Sigmoid colon (tissue), 4 donors: ENCODE results near the gene GRID1.

Source experiments
- CTCF ChIP-seq, 4 experiments: fragments of 450-650 bp in 3 of 4; fragments of 200-600 bp in 1 of 4; IDR thresholded peaks; one replicate each; pipeline ENCODE4 v1.5.1; 2016 to 2019; ENCODE audit warnings: antibody characterized with exemption in 4 of 4, mild to moderate bottlenecking in 3 of 4, moderate library complexity in 2 of 4
- EP300 ChIP-seq, 4 donors: sonication (generic); formaldehyde crosslinking; IDR thresholded peaks; one replicate each; pipeline ENCODE4 v1.6.1; 2017; ENCODE audit warnings: antibody characterized with exemption in 4 of 4

GRCh38 chr10:85623758-85624157 lies 742.8 kb downstream of the GRID1 start:
- TF ChIP-seq CTCF (IDR thresholded peaks at IDR 0.05), result no peak
- no peak for TF ChIP-seq EP300 (IDR thresholded peaks at IDR 0.05)
